PC-3 (cell line): ENCODE data around the gene FOXO3. TPM values are rescaled to one million over a fixed set of nuclear protein-coding genes. Genes with fewer than 3 reads are reported as not detected.

Source experiments
- ATAC-seq: fragments of 200-7000 bp; cut with Tn5 transposase; 2 replicates; pipeline ENCODE4 v1.9.1; 2020; ENCODE audit warnings: mild to moderate bottlenecking, moderate library complexity
- BruUV-seq: library from RNA; stranded (reverse); fragments of 400-500 nt; replicated peaks from 2 replicates; lab custom pipeline; 2021; lab: Mats Ljungman, UMichigan
- CTCF ChIA-PET: fragments of 300-600 bp; sonication (Branson Sonifier 250); formaldehyde crosslinking; loops from one replicate; lab custom pipeline; 2022; ENCODE audit warnings: antibody characterized with exemption; lab: Charles Lee
- POLR2A ChIA-PET: fragments of 300-600 bp; sonication (Branson Sonifier 250); formaldehyde crosslinking; loops from one replicate; lab custom pipeline; 2022; ENCODE audit warnings: antibody characterized with exemption; ENCODE audit not compliant: unreplicated experiment; lab: Charles Lee
- DNase-seq: peaks from one replicate; pipeline ENCODE4 v3.0.0-alpha.2; 2015
- H2AFZ ChIP-seq: fragments of 300-600 bp; sonication (generic); 2 replicates; pipeline ENCODE4 v1.6.0; 2016; ENCODE audit warnings: antibody characterized with exemption, low read length
- H3F3A ChIP-seq: fragments of 300-600 bp; sonication (generic); one replicate; pipeline ENCODE4 v1.6.0; 2017; ENCODE audit warnings: antibody characterized with exemption, low read length, control low read depth, mild to moderate bottlenecking; ENCODE audit not compliant: unreplicated experiment
- H3K27ac ChIP-seq: fragments of 300-600 bp; sonication (generic); 2 replicates; pipeline ENCODE4 v1.5.1; 2016; ENCODE audit warnings: mild to moderate bottlenecking, low read length
- H3K27me3 ChIP-seq: fragments of 300-600 bp; sonication (generic); 2 replicates; pipeline ENCODE4 v1.6.1; 2016; ENCODE audit warnings: low read length, mixed read lengths
- H3K36me3 ChIP-seq: fragments of 300-600 bp; sonication (generic); 2 replicates; pipeline ENCODE4 v1.6.1; 2016; ENCODE audit warnings: low read depth, mixed run types, low read length, mixed read lengths
- H3K4me1 ChIP-seq: fragments of 300-600 bp; sonication (generic); 2 replicates; pipeline ENCODE4 v1.5.1; 2016; ENCODE audit warnings: low read length; ENCODE audit not compliant: insufficient read depth
- H3K4me2 ChIP-seq: fragments of 300-600 bp; sonication (generic); 2 replicates; pipeline ENCODE4 v1.6.0; 2016; ENCODE audit warnings: low read length
- H3K4me3 ChIP-seq: fragments of 300-600 bp; sonication (generic); 2 replicates; pipeline ENCODE4 v1.5.1; 2016; ENCODE audit warnings: mild to moderate bottlenecking, low read length, mixed read lengths
- H3K79me2 ChIP-seq: fragments of 300-600 bp; sonication (generic); 2 replicates; pipeline ENCODE4 v1.6.1; 2017; ENCODE audit warnings: low read length, mixed read lengths
- H3K9ac ChIP-seq: fragments of 300-600 bp; sonication (generic); 2 replicates; pipeline ENCODE4 v1.6.0; 2016; ENCODE audit warnings: mild to moderate bottlenecking, low read length
- H3K9me2 ChIP-seq: fragments of 300-600 bp; sonication (generic); replicated peaks from 2 replicates; pipeline ENCODE4 v1.6.1; 2016; ENCODE audit warnings: mixed run types, low read length, mixed read lengths
- H3K9me3 ChIP-seq: fragments of 300-600 bp; sonication (generic); 2 replicates; pipeline ENCODE4 v1.6.1; 2016; ENCODE audit warnings: low read length, mixed read lengths
- H4K20me1 ChIP-seq: fragments of 300-600 bp; sonication (generic); 2 replicates; pipeline ENCODE4 v1.6.1; 2016; ENCODE audit warnings: low read length, mixed read lengths
- CTCF ChIP-seq: fragments of 300-600 bp; sonication (generic); conservative IDR thresholded peaks from 2 replicates; pipeline ENCODE4 v1.5.1; 2017; ENCODE audit warnings: antibody characterized with exemption, low read depth, mild to moderate bottlenecking, low read length
- EZH2 ChIP-seq: fragments of 300-600 bp; sonication (generic); IDR thresholded peaks from one replicate; pipeline ENCODE4 v1.6.1; 2017; ENCODE audit warnings: antibody characterized with exemption, mild to moderate bottlenecking, low read length; ENCODE audit not compliant: unreplicated experiment
- EZH2phosphoT487 ChIP-seq: fragments of 300-600 bp; sonication (generic); IDR thresholded peaks from 2 replicates; pipeline ENCODE4 v1.6.1; 2018; ENCODE audit warnings: mild to moderate bottlenecking, antibody characterized with exemption, low read length, borderline replicate concordance
- intact Hi-C: fragments of 100-400 bp; cut with micrococcal nuclease; formaldehyde crosslinking; loops from 2 replicates; pipeline ENCODE4 v1.9.0; 2023
- total RNA-seq: library from RNA; depleted of rRNA; stranded (reverse); fragments of >200 nt; gene quantifications from 2 replicates; pipeline ENCODE4 v1.2.3, GENCODE V29; 2014

FOXO3 gene
- total RNA-seq, 1 experiment from 2014 or later, result 12.8 TPM

GRCh38 chr6:108711071-108711470 is 150.4 kb downstream of the FOXO3 start:
- ChIA-PET CTCF (no interaction called here), POLR2A (no interaction called here)
- Histone ChIP-seq H3K4me2 (no peak overlapping the region), H4K20me1 (no peaks in the 10 kb centered on the region), H2AFZ (no peak overlapping the region), H3K4me3 (no peak overlapping the region), H3F3A (no peaks in the 10 kb centered on the region), H3K79me2 (no peaks in the 10 kb centered on the region), H3K27ac (no peak overlapping the region), H3K27me3 (no peaks in the 10 kb centered on the region), H3K9me3 (no peaks in the 10 kb centered on the region), H3K4me1 (peaks cover 7% of the 10 kb centered on the region), H3K9ac (no peak overlapping the region), H3K9me2 (no peaks in the 10 kb centered on the region), H3K36me3 (no peaks in the 10 kb centered on the region)
- DNase-seq (no peak), ATAC-seq (no peak)
- intact Hi-C loops, result no loop called here
- no peak for TF ChIP-seq EZH2phosphoT487
- BruUV-seq, result no TSS peak

- no TSS peak for BruUV-seq
- no peak overlapping the region for H3K4me2 ChIP-seq
- no peaks in the 10 kb centered on the region for H3K9me3 ChIP-seq
- H3F3A ChIP-seq, result no peaks in the 10 kb centered on the region
- no peak overlapping the region for H2AFZ ChIP-seq
- H3K4me3 ChIP-seq, result no peak overlapping the region
- TF ChIP-seq EZH2phosphoT487 (no peak), EZH2 (no peak), CTCF (no peak)
- CTCF ChIA-PET, result no interaction called here
- H3K27ac ChIP-seq, result no peak overlapping the region
- intact Hi-C loops, result no loop called here
- no peaks in the 10 kb centered on the region for H3K9me2 ChIP-seq
- no peaks in the 10 kb centered on the region for H3K27me3 ChIP-seq
- H4K20me1 ChIP-seq, result no peaks in the 10 kb centered on the region
- H3K9ac ChIP-seq, result no peak overlapping the region
- ATAC-seq, result no peak
- no peak for DNase-seq
- POLR2A ChIA-PET, result no interaction called here
- H3K36me3 ChIP-seq, result no peaks in the 10 kb centered on the region
- H3K4me1 ChIP-seq, result peaks cover 7% of the 10 kb centered on the region
- H3K79me2 ChIP-seq, result no peaks in the 10 kb centered on the region
Observed at GRCh38 chr6:108711826-108712225, 151.1 kb downstream of the FOXO3 start.

GRCh38 chr6:108712946-108713345 is 152.2 kb downstream of the FOXO3 start:
- Histone ChIP-seq H4K20me1 (no peaks in the 10 kb centered on the region), H3K27me3 (no peaks in the 10 kb centered on the region), H3K9me2 (no peaks in the 10 kb centered on the region), H3K4me1 (peaks cover 7% of the 10 kb centered on the region), H3K9me3 (no peaks in the 10 kb centered on the region), H3K79me2 (no peaks in the 10 kb centered on the region), H2AFZ (no peak overlapping the region), H3K36me3 (no peaks in the 10 kb centered on the region), H3K27ac (no peak overlapping the region), H3K9ac (no peak overlapping the region), H3K4me2 (peak overlapping the region; percentile 34; the same call in 1 of the 2 replicates), H3K4me3 (no peak overlapping the region), H3F3A (no peaks in the 10 kb centered on the region)
- intact Hi-C loops, result no loop called here
- TF ChIP-seq EZH2phosphoT487 (no peak), CTCF (no peak), EZH2 (no peak)
- ChIA-PET CTCF (no interaction called here), POLR2A (no interaction called here)
- DNase-seq, result peak; percentile 48
- BruUV-seq, result no TSS peak
- ATAC-seq, result peak; percentile 59
